GM12878 (cell line): ENCODE results near the gene APBB3.

ENCODE experiments used
- BCL11A ChIP-seq: IDR thresholded peaks from 2 replicates; pipeline ENCODE4 v1.6.1; 2011; ENCODE audit warnings: low read depth, low read length
- BCL3 ChIP-seq: IDR thresholded peaks from 2 replicates; pipeline ENCODE4 v1.6.1; 2011; ENCODE audit warnings: borderline replicate concordance, low read depth, mild to moderate bottlenecking, moderate library complexity, low read length; ENCODE audit not compliant: insufficient read depth, poor library complexity, severe bottlenecking
- CHD1 ChIP-seq: IDR thresholded peaks from 2 replicates; pipeline ENCODE4 v1.6.1; 2012; ENCODE audit warnings: low read depth, low read length, improper control_type of control experiment
- CTCF ChIP-seq, 3 experiments: IDR thresholded peaks in 2 of 3; conservative IDR thresholded peaks in 1 of 3; 2 replicates each; pipeline ENCODE4 v1.5.1; 2011; ENCODE audit warnings: low read depth in 3 of 3, low read length in 3 of 3, mild to moderate bottlenecking in 3 of 3, control low read depth in 2 of 3, moderate library complexity in 2 of 3, inconsistent platforms in 1 of 3, mixed read lengths in 1 of 3; ENCODE audit not compliant: control insufficient read depth in 2 of 3, insufficient read depth in 1 of 3; ENCODE audit errors: extremely low read depth in 1 of 3
- DPF2 ChIP-seq: fragments of 450-650 bp; IDR thresholded peaks from 2 replicates; pipeline ENCODE4 v1.6.1; 2017; ENCODE audit warnings: mild to moderate bottlenecking
- EGR1 ChIP-seq, 2 experiments: IDR thresholded peaks; 1 replicate in 1 of 2; 2 replicates in 1 of 2; pipeline ENCODE4 v1.6.1; 2011 to 2012; ENCODE audit warnings: low read depth in 2 of 2, low read length in 2 of 2, borderline replicate concordance in 1 of 2, mild to moderate bottlenecking in 1 of 2, moderate library complexity in 1 of 2
- JUND ChIP-seq: IDR thresholded peaks from 2 replicates; pipeline ENCODE4 v1.6.1; 2012; ENCODE audit warnings: low read depth, mild to moderate bottlenecking, low read length, improper control_type of control experiment, moderate library complexity
- NBN ChIP-seq: fragments of 450-650 bp; IDR thresholded peaks from 2 replicates; pipeline ENCODE4 v1.6.1; 2016
- PKNOX1 ChIP-seq: fragments of 450-650 bp; IDR thresholded peaks from 2 replicates; pipeline ENCODE4 v1.6.1; 2016; ENCODE audit warnings: mild to moderate bottlenecking
- POLR2A ChIP-seq: IDR thresholded peaks from 2 replicates; pipeline ENCODE4 v1.6.1; 2011; ENCODE audit warnings: low read depth, mild to moderate bottlenecking, low read length
- RELA ChIP-seq: fragments of 450-650 bp; IDR thresholded peaks from 2 replicates; pipeline ENCODE4 v1.8.0; 2014; ENCODE audit warnings: borderline replicate concordance; ENCODE audit not compliant: partially characterized antibody
- YY1 ChIP-seq: IDR thresholded peaks from 2 replicates; pipeline ENCODE4 v1.6.1; 2011; ENCODE audit warnings: low read depth, mild to moderate bottlenecking, low read length
- ZBTB33 ChIP-seq: fragments of 450-650 bp; IDR thresholded peaks from 2 replicates; pipeline ENCODE4 v1.6.1; 2017; ENCODE audit warnings: mild to moderate bottlenecking
- ZNF24 ChIP-seq: fragments of 450-650 bp; IDR thresholded peaks from 2 replicates; pipeline ENCODE4 v1.6.1; 2017; ENCODE audit warnings: antibody characterized with exemption, mild to moderate bottlenecking

GRCh38 chr5:140524003-140524402, 40.4 kb downstream of the APBB3 start:
- TF ChIP-seq RELA (no peak), CTCF (IDR thresholded peaks at IDR 0.05 in 2 of 3, conservative IDR thresholded peaks at IDR 0.05 in 1 of 3; ENCODE audit: control insufficient read depth in 2 of 3, extremely low read depth in 1 of 3, insufficient read depth in 1 of 3, low read depth in 3 of 3, low read length in 3 of 3) (no peak), PKNOX1 (no peak), POLR2A (no peak), ZNF24 (no peak), DPF2 (no peak), BCL3 (no peak), ZBTB33 (no peak), NBN (no peak), CHD1 (no peak), YY1 (no peak), BCL11A (no peak), EGR1 (IDR thresholded peaks at IDR 0.05; ENCODE audit: borderline replicate concordance in 1 of 2, low read depth in 2 of 2, low read length in 2 of 2) (no peak), JUND (no peak)
